ENCODE measurements around the gene ZNF281.
"Not testable (repeated sequence)": the region's sequence is repeated elsewhere in the genome, so short reads cannot be mapped to it uniquely, and the experiment has no call there.

ZNF281 gene

GRCh38 chr1:200428482-200429205, 18.8 kb upstream of the ZNF281 start:
- DNase-seq (ENCODE audit: low read depth in 2 of 2): no peak

GRCh38 chr1:200427744-200428143, 17.9 kb upstream of the ZNF281 start:
- no peak for DNase-seq (ENCODE audit: low read depth in 2 of 2)

DNA sequence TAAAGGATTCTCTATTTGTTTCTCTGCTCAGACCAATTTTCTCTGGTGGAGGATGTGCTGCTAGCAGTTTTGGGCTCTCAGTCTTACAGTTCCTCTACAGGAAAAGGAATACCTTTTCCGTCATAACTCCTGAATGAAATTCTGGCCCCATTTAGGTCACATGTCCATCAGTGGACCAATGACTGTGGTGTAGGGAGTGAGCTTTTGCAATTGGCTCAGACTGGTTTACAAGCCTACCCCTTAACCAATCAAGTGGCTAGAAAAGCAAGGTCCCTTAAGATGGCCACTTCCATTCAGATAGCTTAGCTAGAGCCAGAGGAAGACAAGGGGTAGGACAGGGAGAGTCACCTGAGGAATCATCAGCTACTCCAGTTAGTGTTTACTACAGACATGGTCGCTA, 16.4 kb upstream of the ZNF281 start:
- DNase-seq (ENCODE audit: low read depth in 2 of 2): no peak

- no peak for DNase-seq (ENCODE audit: low read depth in 2 of 2)
Observed at GRCh38 chr1:200423235-200423634, 13.4 kb upstream of the ZNF281 start.

- DNase-seq (ENCODE audit: low read depth in 2 of 2): no peak
Observed at GRCh38 chr1:200422211-200422610, 12.4 kb upstream of the ZNF281 start.

DNA sequence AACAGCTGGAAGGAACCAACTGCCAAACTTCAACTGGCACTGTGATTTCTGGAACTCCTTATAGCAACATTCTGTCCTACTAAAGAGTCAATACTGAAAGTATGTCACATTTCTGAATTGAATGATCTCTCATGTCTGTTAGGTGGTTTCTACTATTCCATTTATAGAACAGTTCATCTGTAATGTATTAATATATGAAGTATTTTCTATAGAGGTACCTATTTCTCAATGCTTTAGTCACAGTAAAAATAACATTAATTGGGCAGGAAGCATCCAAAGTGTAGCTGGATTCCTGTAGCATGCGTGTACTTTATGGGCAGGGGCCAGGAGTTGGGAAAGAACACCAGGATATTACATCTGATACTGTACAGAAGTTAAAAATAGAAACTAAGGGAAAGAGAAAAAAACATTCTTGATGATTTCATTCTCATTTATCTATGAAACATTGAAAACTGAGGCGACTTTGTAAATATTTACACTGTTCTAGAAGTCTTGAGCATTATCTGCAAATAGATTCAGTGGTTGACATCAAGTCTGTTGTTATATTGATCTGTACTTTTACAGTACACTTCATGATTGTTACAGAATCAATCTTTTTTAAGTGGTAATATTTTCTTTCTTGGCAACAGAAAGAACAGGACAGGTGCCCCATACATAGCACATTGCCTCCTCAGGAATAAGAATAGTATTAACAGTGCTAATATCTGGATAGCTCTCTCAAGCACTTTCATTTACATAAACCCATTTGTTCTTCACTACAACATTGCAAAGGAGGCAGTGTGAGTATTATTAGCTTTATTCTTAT, 6.2 kb upstream of the ZNF281 start:
- no peak for DNase-seq (ENCODE audit: low read depth in 2 of 2)

- no peak for DNase-seq (ENCODE audit: low read depth in 2 of 2)
Observed at GRCh38 chr1:200415227-200415626, 5.4 kb upstream of the ZNF281 start.

GRCh38 chr1:200414657-200415056, 4.8 kb upstream of the ZNF281 start:
- no peak for DNase-seq (ENCODE audit: low read depth in 2 of 2)

GRCh38 chr1:200413766-200414165, 3.9 kb upstream of the ZNF281 start:
- not testable (repeated sequence) for DNase-seq (ENCODE audit: low read depth in 2 of 2)

DNA sequence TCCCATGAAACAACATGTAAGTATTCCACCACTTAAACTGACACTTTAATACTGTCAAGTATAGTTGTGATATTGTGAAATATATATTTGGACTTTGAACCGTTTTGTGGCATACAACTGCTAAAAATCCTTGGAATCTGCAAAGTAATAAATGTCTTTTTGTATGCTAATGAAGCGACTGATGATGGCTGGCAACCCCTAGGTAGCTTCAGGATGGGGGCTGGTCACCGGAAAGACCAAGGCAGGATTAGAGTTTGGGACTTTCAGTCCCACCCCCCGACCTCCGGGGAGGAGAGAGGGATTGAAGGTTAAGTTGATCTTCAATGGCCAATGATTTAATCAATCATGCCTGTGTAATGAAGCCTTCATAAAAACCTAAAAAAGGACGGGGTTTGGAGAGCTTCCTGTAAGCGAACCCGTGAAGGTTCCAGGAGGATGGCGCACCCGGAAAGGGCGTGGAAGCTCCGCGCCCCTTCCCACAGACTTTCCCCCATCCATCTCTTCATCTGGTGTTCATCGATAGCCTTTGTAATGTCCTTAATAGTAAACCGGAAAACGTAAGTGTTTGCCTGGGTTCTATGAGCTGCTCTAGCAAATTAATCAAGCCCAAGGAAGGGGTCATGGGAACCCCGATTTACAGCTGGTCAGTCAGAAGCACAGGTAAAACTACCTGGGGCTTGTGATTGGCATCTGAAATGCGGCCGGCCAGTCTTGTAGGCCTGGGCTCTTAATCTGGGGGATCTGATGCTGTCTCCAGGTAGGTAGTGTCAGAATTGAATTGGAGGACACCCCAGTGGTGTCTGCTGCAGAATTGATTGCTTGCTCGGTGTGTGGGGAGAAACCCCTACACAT, 1.8 kb upstream of the ZNF281 start:
- DNase-seq (ENCODE audit: low read depth in 2 of 2): no peak

GRCh38 chr1:200410566-200410878, 686 bp upstream of the ZNF281 start:
- no peak for DNase-seq (ENCODE audit: low read depth in 2 of 2)

- DNase-seq (ENCODE audit: low read depth in 2 of 2): peak; percentile 1 to 7
Observed at GRCh38 chr1:200409203-200409760, 554 bp downstream of the ZNF281 start.

GRCh38 chr1:200406161-200406797, 3.6 kb downstream of the ZNF281 start:
- no peak for DNase-seq (ENCODE audit: low read depth in 2 of 2)

- no peak for DNase-seq (ENCODE audit: low read depth in 2 of 2)
Observed at GRCh38 chr1:200405264-200405663, 4.6 kb downstream of the ZNF281 start.

GRCh38 chr1:200401708-200402107, 8.1 kb downstream of the ZNF281 start:
- DNase-seq (ENCODE audit: low read depth in 2 of 2): no peak

DNA sequence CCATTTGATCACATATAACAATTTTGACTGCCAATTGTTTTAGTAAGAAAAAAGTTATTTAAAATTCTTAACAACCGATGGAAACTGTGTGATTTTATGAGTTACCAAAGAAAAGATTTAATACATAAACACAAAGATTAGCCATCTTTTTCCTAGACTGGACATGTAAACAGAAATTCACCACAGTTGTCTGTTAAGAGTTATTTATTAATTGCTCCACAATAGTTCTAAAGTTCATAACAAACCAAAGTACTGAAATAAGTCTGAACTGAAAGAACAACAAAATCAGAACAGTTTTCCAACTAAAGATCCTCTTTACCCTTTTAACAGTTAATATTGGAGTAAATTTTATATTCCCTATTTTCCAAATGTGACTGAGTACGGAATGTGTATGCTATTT, 8.6 kb downstream of the ZNF281 start:
- DNase-seq (ENCODE audit: low read depth in 2 of 2): no peak

GRCh38 chr1:200400556-200400955, 9.3 kb downstream of the ZNF281 start:
- no peak for DNase-seq (ENCODE audit: low read depth in 2 of 2)

- no peak for DNase-seq (ENCODE audit: low read depth in 2 of 2)
Observed at GRCh38 chr1:200399860-200400259, 10.0 kb downstream of the ZNF281 start.

DNA sequence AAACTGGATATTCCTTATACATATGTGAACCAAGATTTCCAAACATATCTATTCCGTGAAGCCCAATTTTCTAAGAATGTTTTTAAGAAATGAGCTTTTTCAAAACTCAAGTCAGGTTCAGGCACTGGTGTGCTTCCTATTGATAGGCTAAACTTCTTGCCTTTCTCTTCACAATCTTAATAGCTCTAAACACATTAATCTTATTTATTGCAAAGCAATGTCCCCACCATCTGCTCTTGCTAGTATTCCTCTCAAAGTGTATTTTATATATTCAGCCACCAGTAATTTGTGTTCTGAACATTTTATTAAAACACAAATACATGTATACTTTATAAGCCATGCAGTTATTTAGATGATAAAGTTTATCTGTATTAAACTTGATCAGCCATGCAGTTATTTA, 11.5 kb downstream of the ZNF281 start:
- no peak for DNase-seq (ENCODE audit: low read depth in 2 of 2)

- DNase-seq (ENCODE audit: low read depth in 2 of 2): no peak
Observed at GRCh38 chr1:200392625-200393185, 17.1 kb downstream of the ZNF281 start.

DNA sequence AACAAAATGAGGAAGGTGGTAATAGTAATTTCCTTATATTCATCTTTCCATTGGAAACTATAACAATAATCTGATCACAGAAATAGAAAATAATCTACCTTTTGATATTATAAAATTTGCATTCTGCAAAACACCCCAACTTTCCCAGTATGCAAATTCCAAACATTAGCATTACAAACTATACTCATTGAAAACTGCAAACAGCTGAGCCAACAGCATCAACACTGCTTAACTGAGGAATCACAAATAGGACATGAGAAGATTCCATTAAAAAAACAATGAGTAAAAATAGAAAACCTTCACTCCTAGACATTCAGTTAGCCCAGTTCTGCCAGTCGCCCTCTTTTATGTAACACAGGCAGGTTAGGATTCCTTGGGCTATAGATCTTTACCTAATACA, 18.1 kb downstream of the ZNF281 start:
- no peak for DNase-seq (ENCODE audit: low read depth in 2 of 2)

All from stimulated activated CD8-positive, alpha-beta memory T cell treated with anti-CD3 and anti-CD28 coated beads, Interleukin-15, amount 100 ng/mL, for 4 hours (primary cell).